Measurements from ENCODE around the gene TREX2.
"Not testable (repeated sequence)": the region's sequence is repeated elsewhere in the genome, so short reads cannot be mapped to it uniquely, and the experiment has no call there.

The TREX2 gene

GRCh38 chrX:153408221-153408721, 37.6 kb downstream of the TREX2 start:
- no peak for DNase-seq (ENCODE audit: low spot score)

GRCh38 chrX:153407736-153408135, 38.1 kb downstream of the TREX2 start:
- DNase-seq (ENCODE audit: low spot score) = no peak

DNA sequence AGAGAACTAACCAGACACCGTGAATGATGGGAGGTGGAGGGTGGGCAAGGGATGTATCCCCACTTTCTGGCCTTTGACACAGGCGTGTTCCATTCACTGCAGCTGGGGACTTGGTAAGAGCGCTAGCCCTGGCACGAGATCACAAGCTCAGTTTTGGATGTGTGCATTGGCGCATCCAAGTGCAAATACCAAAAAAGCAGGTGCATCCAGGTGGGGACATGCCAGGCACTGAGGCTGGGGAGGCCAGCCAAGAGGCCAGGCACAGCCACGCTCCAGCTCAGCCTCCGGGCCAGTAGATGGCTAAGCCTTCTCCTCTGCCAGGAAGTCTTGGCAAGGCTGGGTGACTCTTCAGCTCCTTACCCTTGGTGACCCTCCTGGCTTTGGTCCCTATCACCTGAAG, 39.0 kb downstream of the TREX2 start:
- DNase-seq (ENCODE audit: low spot score) = no peak

DNA sequence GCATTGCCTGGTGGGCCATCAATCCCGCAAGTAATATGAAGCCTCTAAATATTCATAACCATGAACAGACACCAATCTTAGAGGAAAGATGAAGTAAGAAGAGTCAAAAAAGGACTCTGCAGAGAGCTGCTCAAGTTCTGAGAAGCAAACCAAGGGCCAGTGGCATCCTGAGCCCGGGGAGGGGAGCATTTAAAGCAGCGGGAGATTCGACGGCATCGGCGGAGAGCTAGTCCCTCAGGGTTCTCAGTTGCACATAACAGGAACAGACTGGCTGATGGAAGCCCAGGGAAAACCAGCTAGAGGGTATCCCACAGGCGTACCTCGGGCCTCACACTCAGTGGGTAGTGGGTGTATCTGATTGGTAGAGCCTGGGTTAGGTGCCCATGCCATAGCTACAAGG, 39.8 kb downstream of the TREX2 start:
- no peak for DNase-seq (ENCODE audit: low spot score)

GRCh38 chrX:153405426-153405825, 40.4 kb downstream of the TREX2 start:
- DNase-seq (ENCODE audit: low spot score) = no peak

DNA sequence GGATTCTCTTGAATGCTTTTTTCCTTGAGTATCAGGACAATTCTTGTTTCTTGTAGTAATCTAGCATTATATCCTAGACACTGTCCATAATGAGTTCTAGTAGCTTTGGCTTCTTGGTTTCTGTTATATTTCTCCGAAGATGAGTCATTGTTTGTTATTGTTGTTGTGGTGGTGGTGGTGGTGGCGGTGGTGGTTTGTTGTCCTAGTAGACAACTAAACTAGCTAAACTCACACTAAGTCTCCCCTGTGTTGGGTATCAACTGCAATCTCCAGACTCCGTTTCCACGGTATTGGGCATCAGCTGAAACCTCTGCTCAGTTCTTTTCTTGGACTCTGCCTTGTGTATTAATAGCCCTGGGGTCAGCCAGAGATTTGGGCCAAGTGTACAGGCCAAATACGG, 41.5 kb downstream of the TREX2 start:
- not testable (repeated sequence) for DNase-seq (ENCODE audit: low spot score)

DNA sequence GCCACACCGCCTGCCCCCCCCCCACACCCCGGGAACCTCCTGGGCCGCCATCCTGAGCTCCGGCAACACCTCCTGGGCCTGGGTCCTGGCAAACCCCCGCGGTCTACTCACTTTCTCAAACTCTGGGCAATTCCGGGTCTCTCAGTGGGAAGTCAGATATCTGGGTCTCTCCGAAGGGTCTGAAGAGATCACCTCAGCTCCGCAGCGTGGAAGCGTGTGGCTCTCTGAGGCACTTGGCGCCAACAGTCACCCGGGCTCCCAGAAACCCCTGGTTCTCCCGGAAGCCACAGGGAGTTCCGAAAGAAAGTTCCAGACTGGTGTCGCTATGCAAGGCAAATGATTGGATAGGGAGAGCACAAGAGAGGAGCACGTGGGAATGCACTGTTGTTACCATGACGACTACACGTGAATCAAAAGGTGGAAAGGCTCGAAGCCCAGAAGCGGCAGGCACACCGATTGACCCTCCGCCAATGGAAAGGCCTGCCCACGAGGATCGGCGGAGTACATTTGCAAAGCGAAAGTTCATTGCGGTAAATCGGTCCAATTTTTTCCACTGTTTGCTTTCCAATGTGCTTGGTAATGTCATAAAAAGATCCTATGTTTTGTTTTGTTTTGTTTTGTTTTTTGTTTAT, 44.6 kb downstream of the TREX2 start, which contains the start of gene PNMA6E:
Gene PNMA6E (minus strand): TSS at position 218 of the 632 bp plus-strand sequence. CDS start 2,501 bp downstream, outside the sequence.
- DNase-seq (ENCODE audit: low spot score) = no peak

- DNase-seq (ENCODE audit: low spot score) = peak; percentile 84
Measured at GRCh38 chrX:153400146-153401132, 45.4 kb downstream of the TREX2 start.

GRCh38 chrX:153398275-153398960, 47.4 kb downstream of the TREX2 start:
- no peak for DNase-seq (ENCODE audit: low spot score)

- no peak for DNase-seq (ENCODE audit: low spot score)
Measured at GRCh38 chrX:153397256-153397960, 48.4 kb downstream of the TREX2 start.

GRCh38 chrX:153396320-153397195, 49.3 kb downstream of the TREX2 start:
- no peak for DNase-seq (ENCODE audit: low spot score)

DNA sequence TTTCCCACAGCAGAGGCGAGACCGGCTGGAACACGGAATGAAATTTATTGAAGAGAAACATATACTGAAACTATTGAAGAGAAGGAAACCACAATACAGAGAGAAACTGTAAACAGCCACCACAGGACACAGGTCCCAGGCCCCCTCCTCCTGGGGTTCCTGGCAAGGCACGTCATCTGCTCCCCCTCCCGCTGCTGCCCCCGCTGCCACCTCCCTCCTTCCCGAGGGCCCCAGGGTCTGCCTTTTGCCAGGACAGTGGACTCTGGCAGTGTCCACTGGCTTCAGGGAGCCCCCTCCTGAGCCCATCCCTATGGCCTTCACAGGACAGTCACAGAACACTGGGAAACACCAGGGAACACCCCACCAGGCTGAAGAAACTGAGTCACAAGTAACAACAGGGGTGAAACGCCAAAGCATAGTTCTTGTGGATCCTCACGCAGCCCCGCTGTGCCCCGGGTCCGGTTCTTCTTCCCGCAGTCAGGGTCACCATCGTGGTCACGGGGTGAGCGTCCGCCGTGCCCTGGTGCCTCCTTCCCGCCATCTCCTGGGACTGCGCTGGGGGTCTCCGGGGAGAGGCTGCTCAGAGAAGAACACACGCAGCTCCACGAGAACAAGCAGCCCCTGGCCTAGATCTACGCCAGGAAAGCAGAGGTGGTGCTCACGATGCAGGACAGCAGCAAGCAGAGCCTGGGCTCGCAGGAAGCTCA, 50.1 kb downstream of the TREX2 start:
- DNase-seq (ENCODE audit: low spot score) = no peak

GRCh38 chrX:153394612-153395011, 51.2 kb downstream of the TREX2 start:
- DNase-seq (ENCODE audit: low spot score) = no peak

Data from HuH-7 (cell line).